ENCODE data around the gene DAG1.

DAG1 gene

GRCh38 chr3:49498239-49498638 lies 28.2 kb downstream of the DAG1 start:
- TF ChIP-seq ISL1 (CRISPR knock-in tag; IDR thresholded peaks at IDR 0.05) (no peak), ZNF8 (CRISPR knock-in tag; IDR thresholded peaks at IDR 0.05) (no peak), TCF4 (CRISPR knock-in tag; IDR thresholded peaks at IDR 0.05; ENCODE audit: borderline replicate concordance) (no peak), ZFP30 (CRISPR knock-in tag; IDR thresholded peaks at IDR 0.05) (no peak), ZC3H10 (CRISPR knock-in tag; IDR thresholded peaks at IDR 0.05) (no peak), CREB5 (CRISPR knock-in tag; IDR thresholded peaks at IDR 0.05; ENCODE audit: low read depth) (no peak), OSR1 (CRISPR knock-in tag; IDR thresholded peaks at IDR 0.05) (no peak), ZFP3 (CRISPR knock-in tag; IDR thresholded peaks at IDR 0.05) (no peak), ESRRG (CRISPR knock-in tag; IDR thresholded peaks at IDR 0.05) (no peak), TOX (CRISPR knock-in tag; IDR thresholded peaks at IDR 0.05; ENCODE audit: borderline replicate concordance) (no peak), CSDC2 (CRISPR knock-in tag; IDR thresholded peaks at IDR 0.05) (no peak), ARNTL (CRISPR knock-in tag; IDR thresholded peaks at IDR 0.05; ENCODE audit: borderline replicate concordance, low read depth) (no peak)
- TF ChIP-seq, protein P1, sequence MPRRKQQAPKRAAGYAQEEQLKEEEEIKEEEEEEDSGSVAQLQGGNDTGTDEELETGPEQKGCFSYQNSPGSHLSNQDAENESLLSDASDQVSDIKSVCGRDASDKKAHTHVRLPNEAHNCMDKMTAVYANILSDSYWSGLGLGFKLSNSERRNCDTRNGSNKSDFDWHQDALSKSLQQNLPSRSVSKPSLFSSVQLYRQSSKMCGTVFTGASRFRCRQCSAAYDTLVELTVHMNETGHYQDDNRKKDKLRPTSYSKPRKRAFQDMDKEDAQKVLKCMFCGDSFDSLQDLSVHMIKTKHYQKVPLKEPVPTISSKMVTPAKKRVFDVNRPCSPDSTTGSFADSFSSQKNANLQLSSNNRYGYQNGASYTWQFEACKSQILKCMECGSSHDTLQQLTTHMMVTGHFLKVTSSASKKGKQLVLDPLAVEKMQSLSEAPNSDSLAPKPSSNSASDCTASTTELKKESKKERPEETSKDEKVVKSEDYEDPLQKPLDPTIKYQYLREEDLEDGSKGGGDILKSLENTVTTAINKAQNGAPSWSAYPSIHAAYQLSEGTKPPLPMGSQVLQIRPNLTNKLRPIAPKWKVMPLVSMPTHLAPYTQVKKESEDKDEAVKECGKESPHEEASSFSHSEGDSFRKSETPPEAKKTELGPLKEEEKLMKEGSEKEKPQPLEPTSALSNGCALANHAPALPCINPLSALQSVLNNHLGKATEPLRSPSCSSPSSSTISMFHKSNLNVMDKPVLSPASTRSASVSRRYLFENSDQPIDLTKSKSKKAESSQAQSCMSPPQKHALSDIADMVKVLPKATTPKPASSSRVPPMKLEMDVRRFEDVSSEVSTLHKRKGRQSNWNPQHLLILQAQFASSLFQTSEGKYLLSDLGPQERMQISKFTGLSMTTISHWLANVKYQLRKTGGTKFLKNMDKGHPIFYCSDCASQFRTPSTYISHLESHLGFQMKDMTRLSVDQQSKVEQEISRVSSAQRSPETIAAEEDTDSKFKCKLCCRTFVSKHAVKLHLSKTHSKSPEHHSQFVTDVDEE (CRISPR knock-in tag; IDR thresholded peaks at IDR 0.05), result no peak
- TF ChIP-seq, protein P2, sequence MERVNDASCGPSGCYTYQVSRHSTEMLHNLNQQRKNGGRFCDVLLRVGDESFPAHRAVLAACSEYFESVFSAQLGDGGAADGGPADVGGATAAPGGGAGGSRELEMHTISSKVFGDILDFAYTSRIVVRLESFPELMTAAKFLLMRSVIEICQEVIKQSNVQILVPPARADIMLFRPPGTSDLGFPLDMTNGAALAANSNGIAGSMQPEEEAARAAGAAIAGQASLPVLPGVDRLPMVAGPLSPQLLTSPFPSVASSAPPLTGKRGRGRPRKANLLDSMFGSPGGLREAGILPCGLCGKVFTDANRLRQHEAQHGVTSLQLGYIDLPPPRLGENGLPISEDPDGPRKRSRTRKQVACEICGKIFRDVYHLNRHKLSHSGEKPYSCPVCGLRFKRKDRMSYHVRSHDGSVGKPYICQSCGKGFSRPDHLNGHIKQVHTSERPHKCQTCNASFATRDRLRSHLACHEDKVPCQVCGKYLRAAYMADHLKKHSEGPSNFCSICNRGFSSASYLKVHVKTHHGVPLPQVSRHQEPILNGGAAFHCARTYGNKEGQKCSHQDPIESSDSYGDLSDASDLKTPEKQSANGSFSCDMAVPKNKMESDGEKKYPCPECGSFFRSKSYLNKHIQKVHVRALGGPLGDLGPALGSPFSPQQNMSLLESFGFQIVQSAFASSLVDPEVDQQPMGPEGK (CRISPR knock-in tag; IDR thresholded peaks at IDR 0.05; ENCODE audit: borderline replicate concordance), result no peak
- TF ChIP-seq, protein P3, sequence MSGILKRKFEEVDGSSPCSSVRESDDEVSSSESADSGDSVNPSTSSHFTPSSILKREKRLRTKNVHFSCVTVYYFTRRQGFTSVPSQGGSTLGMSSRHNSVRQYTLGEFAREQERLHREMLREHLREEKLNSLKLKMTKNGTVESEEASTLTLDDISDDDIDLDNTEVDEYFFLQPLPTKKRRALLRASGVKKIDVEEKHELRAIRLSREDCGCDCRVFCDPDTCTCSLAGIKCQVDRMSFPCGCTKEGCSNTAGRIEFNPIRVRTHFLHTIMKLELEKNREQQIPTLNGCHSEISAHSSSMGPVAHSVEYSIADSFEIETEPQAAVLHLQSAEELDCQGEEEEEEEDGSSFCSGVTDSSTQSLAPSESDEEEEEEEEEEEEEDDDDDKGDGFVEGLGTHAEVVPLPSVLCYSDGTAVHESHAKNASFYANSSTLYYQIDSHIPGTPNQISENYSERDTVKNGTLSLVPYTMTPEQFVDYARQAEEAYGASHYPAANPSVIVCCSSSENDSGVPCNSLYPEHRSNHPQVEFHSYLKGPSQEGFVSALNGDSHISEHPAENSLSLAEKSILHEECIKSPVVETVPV (CRISPR knock-in tag; IDR thresholded peaks at IDR 0.05), result no peak
- TF ChIP-seq, protein P4, sequence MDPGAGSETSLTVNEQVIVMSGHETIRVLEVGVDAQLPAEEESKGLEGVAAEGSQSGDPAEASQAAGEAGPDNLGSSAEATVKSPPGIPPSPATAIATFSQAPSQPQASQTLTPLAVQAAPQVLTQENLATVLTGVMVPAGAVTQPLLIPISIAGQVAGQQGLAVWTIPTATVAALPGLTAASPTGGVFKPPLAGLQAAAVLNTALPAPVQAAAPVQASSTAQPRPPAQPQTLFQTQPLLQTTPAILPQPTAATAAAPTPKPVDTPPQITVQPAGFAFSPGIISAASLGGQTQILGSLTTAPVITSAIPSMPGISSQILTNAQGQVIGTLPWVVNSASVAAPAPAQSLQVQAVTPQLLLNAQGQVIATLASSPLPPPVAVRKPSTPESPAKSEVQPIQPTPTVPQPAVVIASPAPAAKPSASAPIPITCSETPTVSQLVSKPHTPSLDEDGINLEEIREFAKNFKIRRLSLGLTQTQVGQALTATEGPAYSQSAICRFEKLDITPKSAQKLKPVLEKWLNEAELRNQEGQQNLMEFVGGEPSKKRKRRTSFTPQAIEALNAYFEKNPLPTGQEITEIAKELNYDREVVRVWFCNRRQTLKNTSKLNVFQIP (CRISPR knock-in tag; IDR thresholded peaks at IDR 0.05; ENCODE audit: borderline replicate concordance, low read depth), result no peak
- ATAC-seq, result no peak

- ATAC-seq, result no peak
- TF ChIP-seq BACH2 (CRISPR knock-in tag; IDR thresholded peaks at IDR 0.05; ENCODE audit: borderline replicate concordance) (no peak), CSDC2 (CRISPR knock-in tag; IDR thresholded peaks at IDR 0.05) (no peak), ESRRG (CRISPR knock-in tag; IDR thresholded peaks at IDR 0.05) (no peak), CREB5 (CRISPR knock-in tag; IDR thresholded peaks at IDR 0.05; ENCODE audit: low read depth) (no peak), SNAI2 (CRISPR knock-in tag; IDR thresholded peaks at IDR 0.05) (no peak), RARB (CRISPR knock-in tag; IDR thresholded peaks at IDR 0.05) (no peak), ZNF8 (CRISPR knock-in tag; IDR thresholded peaks at IDR 0.05) (no peak), TOX (CRISPR knock-in tag; IDR thresholded peaks at IDR 0.05; ENCODE audit: borderline replicate concordance) (no peak), GLIS3 (CRISPR knock-in tag; IDR thresholded peaks at IDR 0.05) (no peak)
- TF ChIP-seq, protein P4 (CRISPR knock-in tag; IDR thresholded peaks at IDR 0.05; ENCODE audit: borderline replicate concordance, low read depth), result no peak
- TF ChIP-seq, protein P1 (CRISPR knock-in tag; IDR thresholded peaks at IDR 0.05), result no peak
Measured at GRCh38 chr3:49498648-49499047, 28.6 kb downstream of the DAG1 start.
